Skeletal muscle satellite cell (primary cell): ENCODE data around the gene NMNAT2.

Source experiments
- H3K27me3 ChIP-seq: 2 replicates; pipeline ENCODE4 v1.7.0; 2013; ENCODE audit warnings: low read length; ENCODE audit not compliant: control insufficient read depth, insufficient read depth
- H3K36me3 ChIP-seq: 2 replicates; pipeline ENCODE4 v1.7.0; 2013; ENCODE audit warnings: mild to moderate bottlenecking, control low read depth, low read length; ENCODE audit not compliant: insufficient read depth
- H3K4me1 ChIP-seq: 2 replicates; pipeline ENCODE4 v1.7.0; 2013; ENCODE audit warnings: low read length; ENCODE audit not compliant: control insufficient read depth, insufficient read depth
- H3K4me2 ChIP-seq: 2 replicates; pipeline ENCODE4 v1.7.0; 2013; ENCODE audit warnings: mild to moderate bottlenecking, low read length
- H3K4me3 ChIP-seq: 2 replicates; pipeline ENCODE4 v1.7.0; 2013; ENCODE audit warnings: low read length
- H3K9ac ChIP-seq: 2 replicates; pipeline ENCODE4 v1.7.0; 2013; ENCODE audit warnings: mild to moderate bottlenecking, low read depth, low read length, moderate library complexity
- H3K9me3 ChIP-seq: replicated peaks from 2 replicates; pipeline ENCODE4 v1.7.0; 2013; ENCODE audit warnings: mild to moderate bottlenecking, control low read depth, low read length

Gene NMNAT2

GRCh38 chr1:183293241-183293640 is 124.9 kb downstream of the NMNAT2 start:
- Histone ChIP-seq H3K27me3 (peaks cover 7% of the 10 kb centered on the region), H3K36me3 (no peaks in the 10 kb centered on the region), H3K9ac (no peak overlapping the region), H3K4me3 (no peak overlapping the region), H3K9me3 (no peaks in the 10 kb centered on the region), H3K4me2 (no peak overlapping the region), H3K4me1 (peaks cover 11% of the 10 kb centered on the region)

- H3K9me3 ChIP-seq = no peaks in the 10 kb centered on the region
- H3K4me2 ChIP-seq = peak overlapping the region; percentile 28
- no peak overlapping the region for H3K9ac ChIP-seq
- H3K4me3 ChIP-seq = no peak overlapping the region
- no peaks in the 10 kb centered on the region for H3K36me3 ChIP-seq
- H3K4me1 ChIP-seq = peaks cover 11% of the 10 kb centered on the region
- peaks cover 11% of the 10 kb centered on the region for H3K27me3 ChIP-seq
Observed at GRCh38 chr1:183291802-183292514, 126.2 kb downstream of the NMNAT2 start.

GRCh38 chr1:183291216-183291762 is 126.9 kb downstream of the NMNAT2 start:
- no peak overlapping the region for H3K9ac ChIP-seq
- no peaks in the 10 kb centered on the region for H3K9me3 ChIP-seq
- H3K36me3 ChIP-seq = no peaks in the 10 kb centered on the region
- peak overlapping the region; percentile 28 for H3K4me2 ChIP-seq
- H3K4me3 ChIP-seq = no peak overlapping the region
- peaks cover 11% of the 10 kb centered on the region for H3K27me3 ChIP-seq
- peaks cover 11% of the 10 kb centered on the region for H3K4me1 ChIP-seq

GRCh38 chr1:183290628-183291027 is 127.6 kb downstream of the NMNAT2 start:
- H3K36me3 ChIP-seq = no peaks in the 10 kb centered on the region

GRCh38 chr1:183289051-183289496 is 129.1 kb downstream of the NMNAT2 start:
- H3K4me2 ChIP-seq = no peak overlapping the region
- H3K9me3 ChIP-seq = no peaks in the 10 kb centered on the region
- H3K9ac ChIP-seq = no peak overlapping the region
- H3K27me3 ChIP-seq = peaks cover 11% of the 10 kb centered on the region
- no peaks in the 10 kb centered on the region for H3K36me3 ChIP-seq
- H3K4me1 ChIP-seq = peaks cover 11% of the 10 kb centered on the region
- H3K4me3 ChIP-seq = no peak overlapping the region

More at GRCh38 chr1:183290628-183291027, 127.6 kb downstream of the NMNAT2 start:
- peaks cover 11% of the 10 kb centered on the region for H3K4me1 ChIP-seq
- no peak overlapping the region for H3K9ac ChIP-seq
- H3K4me2 ChIP-seq = no peak overlapping the region
- no peak overlapping the region for H3K4me3 ChIP-seq
- H3K27me3 ChIP-seq = peaks cover 11% of the 10 kb centered on the region
- H3K9me3 ChIP-seq = no peaks in the 10 kb centered on the region

GRCh38 chr1:183288583-183288982 is 129.6 kb downstream of the NMNAT2 start:
- Histone ChIP-seq H3K36me3 (no peaks in the 10 kb centered on the region), H3K27me3 (peaks cover 11% of the 10 kb centered on the region), H3K4me2 (no peak overlapping the region), H3K4me1 (peaks cover 11% of the 10 kb centered on the region), H3K9me3 (no peaks in the 10 kb centered on the region), H3K9ac (no peak overlapping the region), H3K4me3 (no peak overlapping the region)

GRCh38 chr1:183287191-183287675 is 130.9 kb downstream of the NMNAT2 start:
- Histone ChIP-seq H3K9me3 (no peaks in the 10 kb centered on the region), H3K4me3 (no peak overlapping the region), H3K4me2 (no peak overlapping the region)

GRCh38 chr1:183285746-183286145 is 132.4 kb downstream of the NMNAT2 start:
- Histone ChIP-seq H3K36me3 (no peaks in the 10 kb centered on the region), H3K4me1 (peaks cover 15% of the 10 kb centered on the region), H3K4me3 (no peak overlapping the region), H3K9me3 (no peaks in the 10 kb centered on the region), H3K4me2 (no peak overlapping the region), H3K27me3 (peaks cover 11% of the 10 kb centered on the region), H3K9ac (no peak overlapping the region)

More at GRCh38 chr1:183287191-183287675, 130.9 kb downstream of the NMNAT2 start:
- Histone ChIP-seq H3K4me1 (peaks cover 13% of the 10 kb centered on the region), H3K36me3 (no peaks in the 10 kb centered on the region), H3K9ac (no peak overlapping the region), H3K27me3 (peaks cover 11% of the 10 kb centered on the region)

- Histone ChIP-seq H3K4me2 (no peak overlapping the region), H3K9me3 (no peaks in the 10 kb centered on the region), H3K9ac (no peak overlapping the region), H3K36me3 (no peaks in the 10 kb centered on the region), H3K4me3 (no peak overlapping the region), H3K4me1 (peaks cover 16% of the 10 kb centered on the region), H3K27me3 (peaks cover 11% of the 10 kb centered on the region)
Observed at GRCh38 chr1:183285256-183285655, 132.9 kb downstream of the NMNAT2 start.

GRCh38 chr1:183284086-183284485 is 134.1 kb downstream of the NMNAT2 start:
- Histone ChIP-seq H3K4me1 (peaks cover 28% of the 10 kb centered on the region), H3K4me2 (no peak overlapping the region), H3K4me3 (no peak overlapping the region), H3K9me3 (no peaks in the 10 kb centered on the region), H3K27me3 (peaks cover 11% of the 10 kb centered on the region), H3K36me3 (no peaks in the 10 kb centered on the region), H3K9ac (no peak overlapping the region)

- Histone ChIP-seq H3K36me3 (no peaks in the 10 kb centered on the region), H3K9me3 (no peaks in the 10 kb centered on the region), H3K27me3 (peaks cover 4% of the 10 kb centered on the region), H3K9ac (no peak overlapping the region), H3K4me3 (no peak overlapping the region), H3K4me1 (peaks cover 36% of the 10 kb centered on the region), H3K4me2 (no peak overlapping the region)
Observed at GRCh38 chr1:183283286-183283685, 134.9 kb downstream of the NMNAT2 start.
